GM12878 (cell line): ENCODE measurements around the gene LAYN. TPM values are rescaled to one million over a fixed set of nuclear protein-coding genes. Genes with fewer than 3 reads are reported as not detected.

Experiments
- ATAC-seq: fragments of 200-7000 bp; cut with Tn5 transposase; 3 replicates; pipeline ENCODE4 v1.9.1; 2020; ENCODE audit warnings: mild to moderate bottlenecking, moderate library complexity
- BruUV-seq: library from RNA; stranded (reverse); fragments of 400-500 nt; replicated peaks from 2 replicates; lab custom pipeline; 2021; lab: Mats Ljungman, UMichigan
- CTCF ChIA-PET: fragments of 300-600 bp; sonication (Branson Sonifier 250); formaldehyde crosslinking; extraction: SDS; loops from one replicate; lab custom pipeline; 2021; ENCODE audit warnings: inconsistent platforms; lab: Yijun Ruan, JAX
- POLR2A ChIA-PET: fragments of 350-600 bp; formaldehyde crosslinking; extraction: SDS; loops from one replicate; lab custom pipeline; 2021; ENCODE audit warnings: inconsistent platforms; lab: Charles Lee
- RAD21 ChIA-PET: fragments of 300-600 bp; sonication (Branson Sonifier 250); formaldehyde crosslinking; loops from one replicate; lab custom pipeline; 2023; ENCODE audit warnings: antibody characterized with exemption; ENCODE audit not compliant: unreplicated experiment; lab: Charles Lee
- SMC1A ChIA-PET: fragments of 300-600 bp; sonication (Branson Sonifier 250); formaldehyde crosslinking; loops from one replicate; lab custom pipeline; 2023; ENCODE audit not compliant: unreplicated experiment, uncharacterized antibody; lab: Charles Lee
- DNase-seq: peaks from one replicate; pipeline ENCODE4 v3.0.0-alpha.2; 2011; ENCODE audit warnings: low read depth, low spot score
- FAIRE-seq: peaks from 3 replicates; lab custom pipeline; 2011; peaks lifted over from hg19 to GRCh38; lab: Jason Lieb, UNC
- H2AFZ ChIP-seq: 2 replicates; pipeline ENCODE4 v1.6.0; 2011; ENCODE audit warnings: low read depth, low read length, control low read depth; ENCODE audit not compliant: control insufficient read depth
- H3K27ac ChIP-seq: 2 replicates; pipeline ENCODE4 v1.5.1; 2011; ENCODE audit warnings: control low read depth; ENCODE audit not compliant: control insufficient read depth, insufficient read depth
- H3K27me3 ChIP-seq, 2 experiments: replicated peaks in 1 of 2; 2 replicates each; pipeline versions ENCODE4 v1.6.0 to v1.6.1; 2011; ENCODE audit warnings: low read length in 1 of 2; ENCODE audit not compliant: control insufficient read depth in 2 of 2, insufficient read depth in 2 of 2
- H3K36me3 ChIP-seq, 2 experiments: 2 replicates each; pipeline ENCODE4 v1.5.1; 2011; ENCODE audit warnings: low read length in 1 of 2; ENCODE audit not compliant: control insufficient read depth in 2 of 2, insufficient read depth in 2 of 2
- H3K4me1 ChIP-seq: 2 replicates; pipeline ENCODE4 v1.6.1; 2011; ENCODE audit warnings: mild to moderate bottlenecking, low read length, moderate library complexity, mixed read lengths; ENCODE audit not compliant: control insufficient read depth, insufficient read depth
- H3K4me2 ChIP-seq: 2 replicates; pipeline ENCODE4 v1.6.0; 2011; ENCODE audit warnings: control low read depth; ENCODE audit not compliant: control insufficient read depth, insufficient read depth
- H3K4me3 ChIP-seq: fragments of 200-600 bp; sonication (generic); 2 replicates; pipeline ENCODE4 v1.5.1; 2016
- H3K79me2 ChIP-seq: 2 replicates; pipeline ENCODE4 v1.6.0; 2011; ENCODE audit warnings: low read length; ENCODE audit not compliant: control insufficient read depth, insufficient read depth
- H3K9ac ChIP-seq: 2 replicates; pipeline ENCODE4 v1.8.0; 2011; ENCODE audit warnings: low read length, control low read depth, mixed read lengths; ENCODE audit not compliant: control insufficient read depth, insufficient read depth
- H3K9me3 ChIP-seq: replicated peaks from 3 replicates; pipeline ENCODE4 v1.5.1; 2011; ENCODE audit warnings: mild to moderate bottlenecking, low read length; ENCODE audit not compliant: control insufficient read depth, insufficient read depth
- H4K20me1 ChIP-seq: 2 replicates; pipeline ENCODE4 v1.6.0; 2011; ENCODE audit not compliant: control insufficient read depth, insufficient read depth
- BCLAF1 ChIP-seq: fragments of 450-650 bp; IDR thresholded peaks from 2 replicates; pipeline ENCODE4 v1.6.1; 2017; ENCODE audit warnings: antibody characterized with exemption, mild to moderate bottlenecking, moderate library complexity
- EGR1 ChIP-seq, 2 experiments: IDR thresholded peaks; 1 replicate in 1 of 2; 2 replicates in 1 of 2; pipeline ENCODE4 v1.6.1; 2011 to 2012; ENCODE audit warnings: low read depth in 2 of 2, low read length in 2 of 2, borderline replicate concordance in 1 of 2, mild to moderate bottlenecking in 1 of 2, moderate library complexity in 1 of 2
- ESRRA ChIP-seq: IDR thresholded peaks from 2 replicates; pipeline ENCODE4 v1.6.1; 2012; ENCODE audit warnings: mild to moderate bottlenecking, low read length, improper control_type of control experiment
- GABPA ChIP-seq: IDR thresholded peaks from 2 replicates; pipeline ENCODE4 v1.6.1; 2014; ENCODE audit warnings: antibody characterized with exemption, low read depth, mild to moderate bottlenecking, inconsistent platforms
- GATAD2B ChIP-seq: fragments of 450-650 bp; conservative IDR thresholded peaks from 2 replicates; pipeline ENCODE4 v1.6.1; 2017; ENCODE audit warnings: low read depth, mild to moderate bottlenecking, moderate library complexity
- LARP7 ChIP-seq: fragments of 450-650 bp; IDR thresholded peaks from 2 replicates; pipeline ENCODE4 v1.6.1; 2017; ENCODE audit warnings: mild to moderate bottlenecking
- NRF1 ChIP-seq: conservative IDR thresholded peaks from 2 replicates; pipeline ENCODE4 v1.6.1; 2011; ENCODE audit warnings: mild to moderate bottlenecking, low read depth, low read length, improper control_type of control experiment
- PML ChIP-seq: IDR thresholded peaks from 2 replicates; pipeline ENCODE4 v1.6.1; 2012; ENCODE audit warnings: low read length, inconsistent platforms
- RUNX3 ChIP-seq: IDR thresholded peaks from 2 replicates; pipeline ENCODE4 v1.6.1; 2012; ENCODE audit warnings: low read length, inconsistent platforms
- SREBF2 ChIP-seq: IDR thresholded peaks from 2 replicates; pipeline ENCODE4 v1.6.1; 2012; ENCODE audit warnings: mild to moderate bottlenecking, low read length
- ZBTB4 ChIP-seq: fragments of 450-650 bp; formaldehyde crosslinking; IDR thresholded peaks from 2 replicates; pipeline ENCODE4 v1.4.0; 2022; ENCODE audit warnings: mild to moderate bottlenecking, moderate library complexity
- ZSCAN29 ChIP-seq: fragments of 450-650 bp; IDR thresholded peaks from 2 replicates; pipeline ENCODE4 v1.6.1; 2017; ENCODE audit warnings: mild to moderate bottlenecking, moderate library complexity
- WGBS: methylation state at CpG from one replicate; pipeline ENCODE4 v1.1.6; 2016; ENCODE audit warnings: low lambda C conversion rate; ENCODE audit not compliant: insufficient replicate concordance, insufficient coverage; ENCODE audit errors: missing lambda C conversion rate; 5-methylcytosine and 5-hydroxymethylcytosine counted together
- in situ Hi-C: fragments of 300-500 bp; cut with MboI; formaldehyde crosslinking; loops from 9 replicates; pipeline ENCODE4 v1.14.3; 2018; ENCODE audit warnings: mixed read lengths
- intact Hi-C: fragments of 100-400 bp; cut with micrococcal nuclease; formaldehyde crosslinking; loops from one replicate; pipeline ENCODE4 v1.14.2; 2022; ENCODE audit not compliant: unreplicated experiment
- polyA plus RNA-seq, 11 experiments: library from polyadenylated mRNA; depleted of rRNA in 4 of 11; unstranded in 6 of 11; stranded (reverse) in 5 of 11; fragments of >200 nt; fragmentation: Nextera tagmentation in 4 of 11; fragmentation: Illumina TruSeq in 1 of 11; extraction: Ambion mirVana in 4 of 11; extraction: Trizol in 1 of 11; gene quantifications; 1 replicate in 1 of 11; 2 replicates in 10 of 11; pipeline versions ENCODE4 v1.2.1 to v1.2.3, GENCODE V29; 2011 to 2016; ENCODE audit warnings: inconsistent platforms in 2 of 11, missing spikeins in 2 of 11, low read depth in 1 of 11
- total RNA-seq, 4 experiments: library from RNA; depleted of rRNA in 3 of 4; stranded (reverse); fragments of >200 nt in 3 of 4; fragmentation: Illumina TruSeq in 1 of 4; extraction: Trizol in 1 of 4; gene quantifications; 2 replicates each; pipeline versions ENCODE4 v1.2.1 to v1.2.3, GENCODE V29; 2013 to 2021

Gene LAYN
- total and polyA plus RNA-seq, 10 of the 15 experiments (the other 5 are each of a cell fraction or from before 2014, with no cell fraction given) = 0.06 to 0.14 (median 0.10) TPM; not detected in 7

GRCh38 chr11:111574373-111575225 is 34.1 kb downstream of the LAYN start (continued):
- TF ChIP-seq GABPA = no peak
- TF ChIP-seq EGR1 (IDR thresholded peaks at IDR 0.05; ENCODE audit: borderline replicate concordance in 1 of 2, low read depth in 2 of 2, low read length in 2 of 2) = 0 out of 3 replicates have a peak, but pooled peaks of 1 of the 2 experiments have one; percentile 7
- no peak for TF ChIP-seq PML
- TF ChIP-seq SREBF2 = no peak
- no peak for TF ChIP-seq LARP7
- TF ChIP-seq, all 136 proteins: peak for 3

- FAIRE-seq (no peak), DNase-seq (no peak), ATAC-seq (no peak)
- POLR2A ChIA-PET = no interaction called here
- SMC1A ChIA-PET = interaction anchor here (0.6 kb wide), 1 partner anchor 15 kb away, joined by 3 read pairs; no protein-coding TSS in a partner anchor
- 72% methylated on average over 6 of the region's 6 CpGs for WGBS
- Histone ChIP-seq H3K36me3 (no peaks in the 10 kb centered on the region), H3K27ac (no peak overlapping the region), H3K9me3 (no peaks in the 10 kb centered on the region), H3K27me3 (no peaks in the 10 kb centered on the region), H3K79me2 (no peaks in the 10 kb centered on the region), H3K4me3 (no peak overlapping the region), H4K20me1 (no peaks in the 10 kb centered on the region), H3K4me2 (no peak overlapping the region), H3K4me1 (no peaks in the 10 kb centered on the region), H2AFZ (no peak overlapping the region), H3K9ac (no peak overlapping the region)
- CTCF ChIA-PET = no interaction called here
- in situ Hi-C loops = no loop called here
- RAD21 ChIA-PET = no interaction called here
- BruUV-seq = no TSS peak
- intact Hi-C loops = loop anchor here (5.0 kb wide), 1 partner anchor 123 kb away; no protein-coding TSS in a partner anchor
- TF ChIP-seq ZBTB4 (CRISPR knock-in tag) (no peak), GABPA (no peak), BCLAF1 (no peak), ZSCAN29 (no peak), NRF1 (no peak), RUNX3 (no peak), GATAD2B (no peak), ESRRA (no peak)
Observed at GRCh38 chr11:111575740-111576139, 35.2 kb downstream of the LAYN start.
